IMR-90 (cell line): ENCODE results near the gene CTIF. TPM values are rescaled to one million over a fixed set of nuclear protein-coding genes. Genes with fewer than 3 reads are reported as not detected.

ENCODE experiments used
- microRNA-seq, 2 experiments: library from miRNA; stranded (forward) in 1 of 2; unstranded in 1 of 2; fragments of 10-50 nt in 1 of 2; fragments of <30 nt in 1 of 2; gene quantifications in 1 of 2; microRNA quantifications in 1 of 2; one replicate each; pipeline versions ENCODE3 to v1.1.0; 2013 to 2020; ENCODE audit not compliant: insufficient read depth in 1 of 2, insufficient read length in 1 of 2, unreplicated experiment in 1 of 2
- polyA plus RNA-seq, 3 experiments: library from polyadenylated mRNA; depleted of rRNA; stranded (reverse); fragments of >200 nt; gene quantifications; 2 replicates each; pipeline ENCODE4 v1.2.3, GENCODE V29; 2012; ENCODE audit warnings: low replicate concordance in 1 of 3
- small RNA-seq, 5 experiments: library from RNA; depleted of rRNA; stranded (forward); fragments of <200 nt; gene quantifications; one replicate each; pipeline ENCODE3, GENCODE V24; 2012
- total RNA-seq: library from RNA; depleted of rRNA; stranded (reverse); fragments of >200 nt; gene quantifications from 2 replicates; pipeline ENCODE4 v1.2.3, GENCODE V29; 2012; rRNA removed

CTIF gene
- total and polyA plus RNA-seq, 2 of the 4 experiments (the other 2 are of a cell fraction): 25.1 to 57.0 TPM

Small RNA genes lying within 50 kb of the gene (microRNA-seq; reads per million reads assigned to microRNA genes)
- gene MIR4743: 1.8 to 22.7 reads per million in 2 experiments

Small RNA genes lying within 50 kb of the gene (small RNA-seq; reads per million reads assigned to genes)
- gene MIR4743: 0 to 1.5 (median 0.04) reads per million in 5 experiments

Other genes with a start within 250 kb of the CTIF start
- not detected in 2 replicates for gene ZBTB7C, start 129.6 kb upstream of the CTIF start, total RNA-seq
- not detected in 2 replicates for gene ZBTB7C, start 129.6 kb upstream of the CTIF start, polyA plus RNA-seq (2012; rRNA removed)